ENCODE data around the gene EREG. TPM values are rescaled to one million over a fixed set of nuclear protein-coding genes. Genes with fewer than 3 reads are reported as not detected.
A peak's percentile ranks its signal among the peaks of the same experiment; 100 is the strongest.

Gene EREG
- polyA plus RNA-seq, 1 donor (not counting 4 experiments of a cell fraction or from before 2014, with no cell fraction given) = 38.7 TPM

DNA sequence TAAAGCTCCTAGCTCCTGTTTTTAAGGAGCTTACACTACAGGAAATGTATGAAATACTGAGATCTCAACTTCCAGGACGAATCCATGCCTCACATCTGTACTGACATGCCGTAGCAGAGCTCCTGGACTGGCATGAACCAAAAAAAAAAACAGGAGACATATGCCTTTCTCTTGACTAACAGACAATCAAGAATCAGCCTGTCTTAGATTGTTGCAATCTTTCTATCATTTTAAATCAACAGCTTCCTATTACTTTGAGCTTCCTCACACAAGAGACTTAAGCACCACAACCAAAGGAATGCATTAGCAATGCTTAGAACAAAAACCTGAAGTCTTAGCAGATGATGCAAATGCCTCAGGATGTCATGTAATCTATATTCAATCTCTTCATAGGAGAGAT lies 45.3 kb downstream of the EREG start:
- Histone ChIP-seq H3K4me1 (ENCODE audit: control insufficient read depth, extremely low read depth, insufficient read depth, low read length) (peaks cover 76% of the 10 kb centered on the region), H3K9me1 (ENCODE audit: control insufficient read depth, extremely low read depth, insufficient read depth, low read length) (no peaks in the 10 kb centered on the region), H3K4me3 (ENCODE audit: control insufficient read depth in 2 of 3, extremely low read depth in 1 of 3, insufficient read depth in 2 of 3, low read depth in 1 of 3, low read length in 3 of 3) (peak overlapping the region in 2 of 3 experiments; percentile 17 to 62), H3K36me3 (ENCODE audit: control insufficient read depth in 2 of 2, extremely low read depth in 1 of 2, insufficient read depth in 2 of 2, low read length in 2 of 2) (no peaks in the 10 kb centered on the region), H3K9ac (ENCODE audit: control insufficient read depth, extremely low read depth, insufficient read depth, low read length) (peak overlapping the region; percentile 84), H3K4me2 (ENCODE audit: control insufficient read depth, extremely low read depth, insufficient read depth, low read depth, low read length) (peak overlapping the region; percentile 81), H3K27ac (ENCODE audit: control insufficient read depth, insufficient read depth, low read length) (peak overlapping the region; percentile 99), H3K27me3 (ENCODE audit: control insufficient read depth, extremely low read depth, insufficient read depth, low read length) (no peaks in the 10 kb centered on the region), H2AFZ (ENCODE audit: control insufficient read depth, low read length) (no peak overlapping the region), H3K79me2 (ENCODE audit: control insufficient read depth, insufficient read depth, low read length) (peaks cover 8% of the 10 kb centered on the region), H3K9me3 (ENCODE audit: control insufficient read depth, low read depth, low read length) (no peaks in the 10 kb centered on the region), H4K20me1 (ENCODE audit: control insufficient read depth, extremely low read depth, insufficient read depth, low read length) (no peaks in the 10 kb centered on the region)
- FAIRE-seq (peak; percentile 98), DNase-seq (ENCODE audit: low read depth, low spot score) (peak; percentile 86)
- dilution Hi-C loops (cut with MboI; ENCODE audit: extremely low pct_ligation_motif_present, low sequenced_read_pairs) = no loop called here
- TF ChIP-seq EZH2 (IDR thresholded peaks at IDR 0.05; ENCODE audit: low read length) = no peak
- TF ChIP-seq, protein P1, sequence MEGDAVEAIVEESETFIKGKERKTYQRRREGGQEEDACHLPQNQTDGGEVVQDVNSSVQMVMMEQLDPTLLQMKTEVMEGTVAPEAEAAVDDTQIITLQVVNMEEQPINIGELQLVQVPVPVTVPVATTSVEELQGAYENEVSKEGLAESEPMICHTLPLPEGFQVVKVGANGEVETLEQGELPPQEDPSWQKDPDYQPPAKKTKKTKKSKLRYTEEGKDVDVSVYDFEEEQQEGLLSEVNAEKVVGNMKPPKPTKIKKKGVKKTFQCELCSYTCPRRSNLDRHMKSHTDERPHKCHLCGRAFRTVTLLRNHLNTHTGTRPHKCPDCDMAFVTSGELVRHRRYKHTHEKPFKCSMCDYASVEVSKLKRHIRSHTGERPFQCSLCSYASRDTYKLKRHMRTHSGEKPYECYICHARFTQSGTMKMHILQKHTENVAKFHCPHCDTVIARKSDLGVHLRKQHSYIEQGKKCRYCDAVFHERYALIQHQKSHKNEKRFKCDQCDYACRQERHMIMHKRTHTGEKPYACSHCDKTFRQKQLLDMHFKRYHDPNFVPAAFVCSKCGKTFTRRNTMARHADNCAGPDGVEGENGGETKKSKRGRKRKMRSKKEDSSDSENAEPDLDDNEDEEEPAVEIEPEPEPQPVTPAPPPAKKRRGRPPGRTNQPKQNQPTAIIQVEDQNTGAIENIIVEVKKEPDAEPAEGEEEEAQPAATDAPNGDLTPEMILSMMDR (optimal IDR thresholded peaks at IDR 0.05 in 1 of 3, IDR thresholded peaks at IDR 0.05 in 1 of 3, conservative IDR thresholded peaks at IDR 0.05 in 1 of 3; ENCODE audit: extremely low read depth in 1 of 3, insufficient read depth in 2 of 3, low read length in 3 of 3) = no peak

- no peaks in the 10 kb centered on the region for H3K9me1 ChIP-seq (ENCODE audit: control insufficient read depth, extremely low read depth, insufficient read depth, low read length)
- H3K4me1 ChIP-seq (ENCODE audit: control insufficient read depth, extremely low read depth, insufficient read depth, low read length) = peaks cover 90% of the 10 kb centered on the region
- no peaks in the 10 kb centered on the region for H3K36me3 ChIP-seq (ENCODE audit: control insufficient read depth in 2 of 2, extremely low read depth in 1 of 2, insufficient read depth in 2 of 2, low read length in 2 of 2)
- no peak for FAIRE-seq
- no peak for TF ChIP-seq EZH2 (IDR thresholded peaks at IDR 0.05; ENCODE audit: low read length)
- TF ChIP-seq, protein P1 (optimal IDR thresholded peaks at IDR 0.05 in 1 of 3, IDR thresholded peaks at IDR 0.05 in 1 of 3, conservative IDR thresholded peaks at IDR 0.05 in 1 of 3; ENCODE audit: extremely low read depth in 1 of 3, insufficient read depth in 2 of 3, low read length in 3 of 3) = no peak
- peak overlapping the region; percentile 99 for H3K27ac ChIP-seq (ENCODE audit: control insufficient read depth, insufficient read depth, low read length)
- H3K27me3 ChIP-seq (ENCODE audit: control insufficient read depth, extremely low read depth, insufficient read depth, low read length) = no peaks in the 10 kb centered on the region
- H4K20me1 ChIP-seq (ENCODE audit: control insufficient read depth, extremely low read depth, insufficient read depth, low read length) = no peaks in the 10 kb centered on the region
- H3K79me2 ChIP-seq (ENCODE audit: control insufficient read depth, insufficient read depth, low read length) = peaks cover 10% of the 10 kb centered on the region
- peak overlapping the region; percentile 81 for H3K9ac ChIP-seq (ENCODE audit: control insufficient read depth, extremely low read depth, insufficient read depth, low read length)
- H3K4me3 ChIP-seq (ENCODE audit: control insufficient read depth in 2 of 3, extremely low read depth in 1 of 3, insufficient read depth in 2 of 3, low read depth in 1 of 3, low read length in 3 of 3) = peak overlapping the region in 2 of 3 experiments; percentile 2 to 26
- H3K9me3 ChIP-seq (ENCODE audit: control insufficient read depth, low read depth, low read length) = no peaks in the 10 kb centered on the region
- DNase-seq (ENCODE audit: low read depth, low spot score) = no peak
- no peak overlapping the region for H2AFZ ChIP-seq (ENCODE audit: control insufficient read depth, low read length)
- H3K4me2 ChIP-seq (ENCODE audit: control insufficient read depth, extremely low read depth, insufficient read depth, low read depth, low read length) = peak overlapping the region; percentile 49
- dilution Hi-C loops (cut with MboI; ENCODE audit: extremely low pct_ligation_motif_present, low sequenced_read_pairs) = no loop called here
These were observed 47.3 kb downstream of the EREG start for GRCh38 chr4:74412225-74412624.

Measured in keratinocyte (primary cell).